ENCODE results near the gene BFAR.
"Not testable (repeated sequence)": the region's sequence is repeated elsewhere in the genome, so short reads cannot be mapped to it uniquely, and the experiment has no call there.

BFAR gene
- total RNA-seq, result 71.0 to 71.6 reads per million in 2 donors

- peak; percentile 97 for DNase-seq
Measured at GRCh38 chr16:14632693-14633569, at the start of gene BFAR. BFAR (plus strand) TSS chr16:14632951; CDS start chr16:14644347, 11,396 bp downstream.

GRCh38 chr16:14585287-14585686 lies 47.5 kb upstream of the BFAR start:
- no peak for DNase-seq

- no peak for DNase-seq
Measured at GRCh38 chr16:14586637-14587305, 46.0 kb upstream of the BFAR start.

GRCh38 chr16:14600164-14600563 lies 32.6 kb upstream of the BFAR start:
- DNase-seq, result no peak

- no peak for DNase-seq
Measured at GRCh38 chr16:14602443-14602963, 30.2 kb upstream of the BFAR start.

- no peak for DNase-seq
Measured at GRCh38 chr16:14606102-14606501, 26.6 kb upstream of the BFAR start.

GRCh38 chr16:14608111-14608566 lies 24.6 kb upstream of the BFAR start:
- DNase-seq, result no peak

- no peak for DNase-seq
Measured at GRCh38 chr16:14608604-14609003, 24.1 kb upstream of the BFAR start.

- no peak for DNase-seq
Measured at GRCh38 chr16:14609716-14610115, 23.0 kb upstream of the BFAR start.

- no peak for DNase-seq
Measured at GRCh38 chr16:14611660-14612059, 21.1 kb upstream of the BFAR start.

GRCh38 chr16:14613991-14614390 lies 18.8 kb upstream of the BFAR start:
- no peak for DNase-seq

- DNase-seq, result no peak
Measured at GRCh38 chr16:14616280-14616679, 16.5 kb upstream of the BFAR start.

- no peak for DNase-seq
Measured at GRCh38 chr16:14618566-14618965, 14.2 kb upstream of the BFAR start.

GRCh38 chr16:14627078-14627477 lies 5.7 kb upstream of the BFAR start:
- DNase-seq, result no peak

GRCh38 chr16:14628806-14629611 lies 3.7 kb upstream of the BFAR start:
- no peak for DNase-seq

GRCh38 chr16:14629612-14629918 lies 3.2 kb upstream of the BFAR start:
- DNase-seq, result no peak

GRCh38 chr16:14629919-14630619 lies 2.7 kb upstream of the BFAR start, which contains the start of gene PARN:
PARN (minus strand) TSS chr16:14630260; CDS start chr16:14630125, 135 bp downstream.
- peak; percentile 92 for DNase-seq

GRCh38 chr16:14630620-14631330 lies 2.0 kb upstream of the BFAR start:
- DNase-seq, result not testable (repeated sequence)

- no peak for DNase-seq
Measured at GRCh38 chr16:14634389-14634725, 1.6 kb downstream of the BFAR start.

- no peak for DNase-seq
Measured at GRCh38 chr16:14635395-14636165, 2.8 kb downstream of the BFAR start.

Data from activated gamma-delta T cell (primary cell).